Spleen (tissue), 7 donors: ENCODE results near the gene SORCS2.

ENCODE experiments used
- CTCF ChIP-seq, 11 experiments: fragments of 200-600 bp in 7 of 11; fragments of 450-650 bp in 4 of 11; sonication (generic) in 4 of 11; IDR thresholded peaks in 8 of 11; conservative IDR thresholded peaks in 3 of 11; 1 replicate in 7 of 11; 2 replicates in 4 of 11; pipeline versions ENCODE4 v1.4.0 to v1.8.0; 2016 to 2021; ENCODE audit warnings: antibody characterized with exemption in 11 of 11, inconsistent platforms in 4 of 11, mild to moderate bottlenecking in 1 of 11
- POLR2A ChIP-seq, 3 donors: fragments of 450-650 bp; IDR thresholded peaks; one replicate each; pipeline ENCODE4 v1.5.1; 2017; ENCODE audit warnings: antibody characterized with exemption in 3 of 3, mild to moderate bottlenecking in 1 of 3
- donor health status: DM: no; HTN: no; CAD: no; lungs with moderate emphysema.
- donor health status: DM: no; HTN: no; CAD: no.
- donor health status: DM: no; HTN: no; CAD: no.

- TF ChIP-seq CTCF (IDR thresholded peaks at IDR 0.05 in 8 of 11, conservative IDR thresholded peaks at IDR 0.05 in 3 of 11) (no peak), POLR2A (IDR thresholded peaks at IDR 0.05) (no peak)
Observed at GRCh38 chr4:7684294-7684693, 492.0 kb downstream of the SORCS2 start.
